Neural progenitor cell (in vitro differentiated cells): ENCODE measurements around the gene IFFO2.

ENCODE experiments used
- CTCF ChIP-seq: fragments of 200-600 bp; sonication (generic); IDR thresholded peaks from 2 replicates; pipeline ENCODE4 v1.5.1; 2017; ENCODE audit warnings: antibody characterized with exemption, mild to moderate bottlenecking
- EZH2 ChIP-seq: fragments of 200-600 bp; sonication (generic); IDR thresholded peaks from 2 replicates; pipeline ENCODE4 v1.6.1; 2017; ENCODE audit warnings: antibody characterized with exemption, mild to moderate bottlenecking, moderate library complexity

DNA sequence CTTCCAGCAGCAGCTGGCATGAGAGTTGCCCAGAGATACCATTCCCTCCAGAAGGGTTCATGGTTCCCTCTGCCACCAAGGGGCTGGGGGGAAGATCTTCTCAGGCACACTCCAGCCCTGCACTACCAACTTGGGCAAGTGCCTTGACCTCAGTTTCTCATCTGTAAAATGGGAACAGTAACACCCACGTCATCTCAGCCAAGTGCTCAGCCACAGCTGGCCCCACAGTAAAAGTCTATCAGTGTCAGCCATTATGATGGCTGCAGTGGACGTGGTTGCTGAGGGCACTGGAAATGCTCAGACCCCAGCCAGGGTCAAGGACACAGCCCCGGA lies 80.7 kb downstream of the IFFO2 start:
- TF ChIP-seq CTCF (no peak), EZH2 (no peak)
